Hepatocyte (in vitro differentiated cells): ENCODE data around the gene PTPRN2.

Source experiments
- CTCF ChIP-seq: fragments of 200-600 bp; sonication (generic); IDR thresholded peaks from 2 replicates; pipeline ENCODE4 v1.5.1; 2016; ENCODE audit warnings: antibody characterized with exemption, mild to moderate bottlenecking; ENCODE audit not compliant: poor library complexity
- EZH2phosphoT487 ChIP-seq: fragments of 200-600 bp; sonication (generic); IDR thresholded peaks from one replicate; pipeline ENCODE4 v1.6.1; 2018; ENCODE audit warnings: antibody characterized with exemption, mild to moderate bottlenecking, low read depth, moderate library complexity; ENCODE audit not compliant: unreplicated experiment, severe bottlenecking

GRCh38 chr7:158445421-158446175, 142.0 kb downstream of the PTPRN2 start:
- TF ChIP-seq CTCF (no peak), EZH2phosphoT487 (no peak)
